HL-60 (cell line): ENCODE measurements around the gene DDX23.

ENCODE experiments used
- DNase-seq, 2 experiments: peaks; one replicate each; pipeline ENCODE4 v3.0.0-alpha.2; 2010 to 2020; ENCODE audit warnings: low read depth in 1 of 2, low spot score in 1 of 2
- H3K27ac ChIP-seq: fragments of 250-450 bp; sonication (Bioruptor Pico); replicated peaks from 2 replicates; pipeline ENCODE4 v1.5.1; 2020; ENCODE audit warnings: mild to moderate bottlenecking, moderate library complexity
- H3K27me3 ChIP-seq: fragments of 250-450 bp; sonication (Bioruptor Pico); 2 replicates; pipeline ENCODE4 v1.5.1; 2021; ENCODE audit warnings: mild to moderate bottlenecking, moderate library complexity; ENCODE audit not compliant: insufficient read depth, poor library complexity, severe bottlenecking
- H3K4me3 ChIP-seq: replicated peaks from 2 replicates; pipeline ENCODE4 v1.5.1; 2011; ENCODE audit warnings: mild to moderate bottlenecking, control low read depth, low read length; ENCODE audit not compliant: insufficient read depth
- GABPA ChIP-seq: IDR thresholded peaks from 2 replicates; pipeline ENCODE4 v1.6.1; 2012; ENCODE audit warnings: low read depth
- POLR2AphosphoS5 ChIP-seq: IDR thresholded peaks from 2 replicates; pipeline ENCODE4 v1.6.1; 2012; ENCODE audit warnings: low read depth
- SPI1 ChIP-seq: IDR thresholded peaks from 2 replicates; pipeline ENCODE4 v1.6.1; 2012; ENCODE audit warnings: low read depth, mild to moderate bottlenecking, borderline replicate concordance
- TF ChIP-seq, protein P1 (sequence below): IDR thresholded peaks from one replicate; pipeline ENCODE4 v1.5.1; 2011; ENCODE audit warnings: low read length, control low read depth, inconsistent platforms; ENCODE audit not compliant: insufficient read depth
- TF ChIP-seq, protein P2 (sequence below): IDR thresholded peaks from 2 replicates; pipeline ENCODE4 v1.6.1; 2012; ENCODE audit warnings: low read depth; ENCODE audit not compliant: insufficient replicate concordance

DDX23 gene

DNA sequence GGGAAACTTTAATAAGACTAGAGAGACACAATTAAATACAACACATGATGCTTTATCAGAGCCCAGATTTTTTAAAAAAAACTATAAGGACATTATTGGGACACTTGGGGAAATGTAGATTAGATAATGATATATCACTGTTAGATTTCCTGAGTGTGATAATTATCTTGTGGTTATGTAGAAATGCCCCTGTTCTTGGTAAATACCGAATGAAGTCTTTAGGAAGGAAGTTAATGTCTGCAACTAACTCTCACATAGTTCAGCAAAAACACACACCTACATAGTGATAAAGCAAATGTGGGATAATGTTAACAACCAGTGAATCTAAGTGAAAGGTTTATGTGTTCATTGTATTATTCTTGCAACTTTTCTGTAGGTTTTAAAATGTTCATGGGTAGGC lies 48.3 kb downstream of the DDX23 start:
- Histone ChIP-seq H3K27me3 (no peaks in the 10 kb centered on the region), H3K27ac (no peak overlapping the region), H3K4me3 (no peak overlapping the region)
- no peak for DNase-seq
- TF ChIP-seq POLR2AphosphoS5 (no peak), SPI1 (no peak), GABPA (no peak)
- TF ChIP-seq, protein P1, sequence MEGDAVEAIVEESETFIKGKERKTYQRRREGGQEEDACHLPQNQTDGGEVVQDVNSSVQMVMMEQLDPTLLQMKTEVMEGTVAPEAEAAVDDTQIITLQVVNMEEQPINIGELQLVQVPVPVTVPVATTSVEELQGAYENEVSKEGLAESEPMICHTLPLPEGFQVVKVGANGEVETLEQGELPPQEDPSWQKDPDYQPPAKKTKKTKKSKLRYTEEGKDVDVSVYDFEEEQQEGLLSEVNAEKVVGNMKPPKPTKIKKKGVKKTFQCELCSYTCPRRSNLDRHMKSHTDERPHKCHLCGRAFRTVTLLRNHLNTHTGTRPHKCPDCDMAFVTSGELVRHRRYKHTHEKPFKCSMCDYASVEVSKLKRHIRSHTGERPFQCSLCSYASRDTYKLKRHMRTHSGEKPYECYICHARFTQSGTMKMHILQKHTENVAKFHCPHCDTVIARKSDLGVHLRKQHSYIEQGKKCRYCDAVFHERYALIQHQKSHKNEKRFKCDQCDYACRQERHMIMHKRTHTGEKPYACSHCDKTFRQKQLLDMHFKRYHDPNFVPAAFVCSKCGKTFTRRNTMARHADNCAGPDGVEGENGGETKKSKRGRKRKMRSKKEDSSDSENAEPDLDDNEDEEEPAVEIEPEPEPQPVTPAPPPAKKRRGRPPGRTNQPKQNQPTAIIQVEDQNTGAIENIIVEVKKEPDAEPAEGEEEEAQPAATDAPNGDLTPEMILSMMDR = no peak
- TF ChIP-seq, protein P2, sequence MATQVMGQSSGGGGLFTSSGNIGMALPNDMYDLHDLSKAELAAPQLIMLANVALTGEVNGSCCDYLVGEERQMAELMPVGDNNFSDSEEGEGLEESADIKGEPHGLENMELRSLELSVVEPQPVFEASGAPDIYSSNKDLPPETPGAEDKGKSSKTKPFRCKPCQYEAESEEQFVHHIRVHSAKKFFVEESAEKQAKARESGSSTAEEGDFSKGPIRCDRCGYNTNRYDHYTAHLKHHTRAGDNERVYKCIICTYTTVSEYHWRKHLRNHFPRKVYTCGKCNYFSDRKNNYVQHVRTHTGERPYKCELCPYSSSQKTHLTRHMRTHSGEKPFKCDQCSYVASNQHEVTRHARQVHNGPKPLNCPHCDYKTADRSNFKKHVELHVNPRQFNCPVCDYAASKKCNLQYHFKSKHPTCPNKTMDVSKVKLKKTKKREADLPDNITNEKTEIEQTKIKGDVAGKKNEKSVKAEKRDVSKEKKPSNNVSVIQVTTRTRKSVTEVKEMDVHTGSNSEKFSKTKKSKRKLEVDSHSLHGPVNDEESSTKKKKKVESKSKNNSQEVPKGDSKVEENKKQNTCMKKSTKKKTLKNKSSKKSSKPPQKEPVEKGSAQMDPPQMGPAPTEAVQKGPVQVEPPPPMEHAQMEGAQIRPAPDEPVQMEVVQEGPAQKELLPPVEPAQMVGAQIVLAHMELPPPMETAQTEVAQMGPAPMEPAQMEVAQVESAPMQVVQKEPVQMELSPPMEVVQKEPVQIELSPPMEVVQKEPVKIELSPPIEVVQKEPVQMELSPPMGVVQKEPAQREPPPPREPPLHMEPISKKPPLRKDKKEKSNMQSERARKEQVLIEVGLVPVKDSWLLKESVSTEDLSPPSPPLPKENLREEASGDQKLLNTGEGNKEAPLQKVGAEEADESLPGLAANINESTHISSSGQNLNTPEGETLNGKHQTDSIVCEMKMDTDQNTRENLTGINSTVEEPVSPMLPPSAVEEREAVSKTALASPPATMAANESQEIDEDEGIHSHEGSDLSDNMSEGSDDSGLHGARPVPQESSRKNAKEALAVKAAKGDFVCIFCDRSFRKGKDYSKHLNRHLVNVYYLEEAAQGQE = no peak

DNA sequence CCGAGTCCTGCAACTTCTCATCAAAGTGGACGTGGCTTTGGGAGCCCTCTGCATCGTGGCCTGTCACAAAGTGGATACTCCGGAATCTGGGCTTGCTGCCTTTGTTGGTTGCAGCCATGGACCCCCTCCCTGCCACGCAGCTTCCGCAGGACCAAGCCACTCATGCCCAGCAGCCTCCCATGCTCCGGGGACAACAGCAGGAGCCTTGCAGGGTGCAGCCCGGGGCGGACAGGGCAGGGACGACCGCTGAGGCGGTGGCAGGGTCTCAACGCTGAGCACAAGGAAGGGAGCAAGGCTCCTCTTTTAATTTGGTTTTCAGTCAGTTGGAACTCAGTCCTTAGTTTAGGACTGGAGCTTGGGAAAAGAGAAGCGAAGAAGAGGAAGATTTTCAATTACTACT lies 51.0 kb downstream of the DDX23 start:
- Histone ChIP-seq H3K4me3 (no peak overlapping the region), H3K27ac (no peak overlapping the region), H3K27me3 (no peaks in the 10 kb centered on the region)
- TF ChIP-seq, protein P1 = no peak
- no peak for TF ChIP-seq SPI1
- TF ChIP-seq POLR2AphosphoS5 = no peak
- TF ChIP-seq GABPA = no peak
- TF ChIP-seq, protein P2 = no peak
- DNase-seq = no peak

GRCh38 chr12:48800457-48800856 lies 51.5 kb downstream of the DDX23 start:
- Histone ChIP-seq H3K4me3 (no peak overlapping the region), H3K27me3 (no peaks in the 10 kb centered on the region), H3K27ac (no peak overlapping the region)
- TF ChIP-seq, protein P1 = no peak
- TF ChIP-seq, protein P2 = no peak
- TF ChIP-seq POLR2AphosphoS5 = no peak
- TF ChIP-seq GABPA = no peak
- TF ChIP-seq SPI1 = no peak
- no peak for DNase-seq
